H1 (cell line): Measurements from ENCODE around the gene MROH7. TPM values are rescaled to one million over a fixed set of nuclear protein-coding genes. Genes with fewer than 3 reads are reported as not detected.

Source experiments
- CTCF ChIA-PET: fragments of 300-600 bp; sonication (Branson Sonifier 250); formaldehyde crosslinking; loops from one replicate; lab custom pipeline; 2021; ENCODE audit not compliant: partially characterized antibody; lab: Charles Lee
- POLR2A ChIA-PET: fragments of 300-600 bp; sonication (Branson Sonifier 250); formaldehyde crosslinking; loops from one replicate; lab custom pipeline; 2021; ENCODE audit warnings: inconsistent platforms; ENCODE audit not compliant: partially characterized antibody; lab: Charles Lee
- DNase-seq, 2 experiments: peaks; one replicate each; pipeline versions ENCODE4 v3.0.0 to v3.0.0-alpha.2; 2010 to 2022; ENCODE audit warnings: low spot score in 2 of 2, low read depth in 1 of 2, mixed read lengths in 1 of 2
- FAIRE-seq: peaks from 2 replicates; lab custom pipeline; 2011; peaks lifted over from hg19 to GRCh38; lab: Jason Lieb, UNC
- H2AFZ ChIP-seq: 2 replicates; pipeline ENCODE4 v1.8.1; 2012; ENCODE audit warnings: low read length, inconsistent platforms
- H2AK5ac ChIP-seq: 2 replicates; pipeline ENCODE4 v1.6.1; 2013; ENCODE audit warnings: low read depth, low read length
- H2BK120ac ChIP-seq: replicated peaks from 2 replicates; pipeline ENCODE3; 2013; ENCODE audit warnings: low read depth, low read length, inconsistent platforms
- H2BK12ac ChIP-seq: 2 replicates; pipeline ENCODE4 v1.6.1; 2013; ENCODE audit warnings: low read depth, low read length
- H2BK15ac ChIP-seq: 2 replicates; pipeline ENCODE4 v1.6.1; 2013; ENCODE audit warnings: low read length
- H2BK20ac ChIP-seq: 2 replicates; pipeline ENCODE4 v1.6.1; 2013; ENCODE audit warnings: low read length
- H2BK5ac ChIP-seq: 2 replicates; pipeline ENCODE4 v1.6.1; 2013; ENCODE audit warnings: low read depth, low read length
- H3K14ac ChIP-seq: 2 replicates; pipeline ENCODE4 v1.6.1; 2013; ENCODE audit warnings: inconsistent platforms; ENCODE audit not compliant: insufficient read length
- H3K18ac ChIP-seq: 2 replicates; pipeline ENCODE4 v1.6.1; 2013; ENCODE audit warnings: low read length; ENCODE audit errors: extremely low read depth
- H3K23ac ChIP-seq: 2 replicates; pipeline ENCODE4 v1.6.1; 2013; ENCODE audit warnings: inconsistent platforms; ENCODE audit not compliant: insufficient read length
- H3K23me2 ChIP-seq: 2 replicates; pipeline ENCODE4 v1.6.1; 2013; ENCODE audit warnings: low read depth, low read length
- H3K27ac ChIP-seq: 2 replicates; pipeline ENCODE4 v1.6.1; 2011; ENCODE audit warnings: low read depth, low read length, inconsistent platforms
- H3K27me3 ChIP-seq, 4 experiments: replicated peaks in 1 of 4; 1 replicate in 1 of 4; 2 replicates in 3 of 4; pipeline versions ENCODE4 v1.6.1 to v1.8.1; 2011 to 2013; ENCODE audit warnings: low read length in 3 of 4, mild to moderate bottlenecking in 3 of 4, inconsistent platforms in 2 of 4, mixed read lengths in 2 of 4, moderate library complexity in 1 of 4; ENCODE audit not compliant: control insufficient read depth in 3 of 4, insufficient read depth in 3 of 4; ENCODE audit errors: extremely low read depth in 1 of 4
- H3K36me3 ChIP-seq, 4 experiments: 2 replicates each; pipeline versions ENCODE4 v1.6.1 to v1.8.1; 2011 to 2013; ENCODE audit warnings: mild to moderate bottlenecking in 4 of 4, low read length in 3 of 4, moderate library complexity in 2 of 4, control low read depth in 1 of 4, inconsistent platforms in 1 of 4; ENCODE audit not compliant: insufficient read depth in 4 of 4, control insufficient read depth in 2 of 4
- H3K4ac ChIP-seq: replicated peaks from 2 replicates; pipeline ENCODE3; 2013; ENCODE audit warnings: low read length, low read depth, mixed read lengths, inconsistent platforms; ENCODE audit not compliant: insufficient read length
- H3K4me1 ChIP-seq, 4 experiments: replicated peaks in 1 of 4; 1 replicate in 1 of 4; 2 replicates in 3 of 4; pipeline versions ENCODE4 v1.6.1 to v1.8.1; 2011 to 2013; ENCODE audit warnings: low read length in 3 of 4, inconsistent platforms in 2 of 4, mixed read lengths in 1 of 4; ENCODE audit not compliant: insufficient read depth in 4 of 4, control insufficient read depth in 3 of 4
- H3K4me2 ChIP-seq, 2 experiments: 2 replicates each; pipeline versions ENCODE4 v1.6.1 to v1.8.1; 2011 to 2013; ENCODE audit warnings: low read depth in 2 of 2, low read length in 2 of 2, control low read depth in 1 of 2, inconsistent platforms in 1 of 2, mild to moderate bottlenecking in 1 of 2; ENCODE audit not compliant: insufficient read depth in 1 of 2
- H3K4me3 ChIP-seq, 4 experiments: fragments of 200-600, 300-600 bp in 1 of 4; sonication (generic), shearing (Covaris generic), sonication (Bioruptor Twin) in 1 of 4; 2 replicates each; pipeline versions ENCODE4 v1.5.1 to v1.8.1; 2011 to 2016; ENCODE audit warnings: low read length in 4 of 4, low read depth in 3 of 4, control low read depth in 2 of 4, inconsistent platforms in 2 of 4, mild to moderate bottlenecking in 2 of 4, mixed read lengths in 1 of 4, moderate library complexity in 1 of 4; ENCODE audit not compliant: insufficient read depth in 2 of 4; ENCODE audit errors: extremely low read depth in 1 of 4
- H3K56ac ChIP-seq: replicated peaks from 2 replicates; pipeline ENCODE3; 2013; ENCODE audit warnings: low read depth, mild to moderate bottlenecking, mixed read lengths, low read length, inconsistent platforms; ENCODE audit not compliant: insufficient read length
- H3K79me1 ChIP-seq: 2 replicates; pipeline ENCODE4 v1.6.1; 2013; ENCODE audit warnings: low read depth, low read length, control low read depth
- H3K79me2 ChIP-seq, 2 experiments: 2 replicates each; pipeline versions ENCODE4 v1.6.1 to v1.8.1; 2012 to 2013; ENCODE audit warnings: low read length in 2 of 2, mild to moderate bottlenecking in 2 of 2, inconsistent platforms in 1 of 2; ENCODE audit not compliant: insufficient read depth in 2 of 2, control insufficient read depth in 1 of 2
- H3K9ac ChIP-seq, 4 experiments: replicated peaks in 1 of 4; 1 replicate in 1 of 4; 2 replicates in 3 of 4; pipeline versions ENCODE4 v1.6.1 to v1.8.1; 2011 to 2013; ENCODE audit warnings: low read depth in 3 of 4, low read length in 3 of 4, control low read depth in 2 of 4, mild to moderate bottlenecking in 2 of 4, moderate library complexity in 2 of 4, inconsistent platforms in 1 of 4; ENCODE audit errors: extremely low read depth in 1 of 4
- H3K9me3 ChIP-seq, 2 experiments: 2 replicates each; pipeline versions ENCODE4 v1.6.1 to v1.8.1; 2012 to 2013; ENCODE audit warnings: mild to moderate bottlenecking in 2 of 2, moderate library complexity in 2 of 2, control low read depth in 1 of 2, inconsistent platforms in 1 of 2, low read depth in 1 of 2, low read length in 1 of 2, mixed read lengths in 1 of 2; ENCODE audit not compliant: insufficient read depth in 2 of 2
- H4K20me1 ChIP-seq, 2 experiments: replicated peaks in 1 of 2; 2 replicates each; pipeline versions ENCODE3 to v1.8.1; 2011 to 2013; ENCODE audit warnings: inconsistent platforms in 2 of 2, low read length in 2 of 2, mild to moderate bottlenecking in 1 of 2; ENCODE audit not compliant: insufficient read depth in 2 of 2, control insufficient read depth in 1 of 2
- H4K5ac ChIP-seq: 2 replicates; pipeline ENCODE4 v1.6.1; 2013; ENCODE audit warnings: low read length, low read depth, mixed read lengths, inconsistent platforms; ENCODE audit not compliant: insufficient read length
- H4K8ac ChIP-seq: 2 replicates; pipeline ENCODE4 v1.8.0; 2013; ENCODE audit warnings: mild to moderate bottlenecking, moderate library complexity, low read length, inconsistent platforms; ENCODE audit not compliant: insufficient read depth; ENCODE audit errors: extremely low read depth
- H4K91ac ChIP-seq: replicated peaks from 2 replicates; pipeline ENCODE3; 2013; ENCODE audit warnings: low read length, mixed read lengths, inconsistent platforms; ENCODE audit not compliant: insufficient read length
- BCL11A ChIP-seq, 2 experiments: IDR thresholded peaks; one replicate each; pipeline ENCODE4 v1.6.1; 2011; ENCODE audit warnings: low read depth in 2 of 2, low read length in 2 of 2, mild to moderate bottlenecking in 2 of 2
- BRCA1 ChIP-seq: IDR thresholded peaks from 2 replicates; pipeline ENCODE4 v1.6.1; 2012; ENCODE audit warnings: low read depth, low read length, improper control_type of control experiment
- HDAC6 ChIP-seq: IDR thresholded peaks from one replicate; pipeline ENCODE4 v1.7.1; 2012; ENCODE audit warnings: low read depth, mild to moderate bottlenecking, inconsistent platforms, low read length, moderate library complexity
- KDM1A ChIP-seq: fragments of 200-600, 300-600 bp; sonication (generic); IDR thresholded peaks from 2 replicates; pipeline ENCODE4 v1.7.1; 2016; ENCODE audit warnings: mild to moderate bottlenecking, low read length, borderline replicate concordance
- KDM4A ChIP-seq: IDR thresholded peaks from one replicate; pipeline ENCODE4 v1.7.1; 2012; ENCODE audit warnings: low read depth, mild to moderate bottlenecking, moderate library complexity, low read length, inconsistent platforms; ENCODE audit not compliant: severe bottlenecking
- NANOG ChIP-seq: IDR thresholded peaks from 2 replicates; pipeline ENCODE4 v1.6.1; 2011; ENCODE audit warnings: low read length, low read depth, mild to moderate bottlenecking, inconsistent platforms; ENCODE audit not compliant: insufficient read depth, poor library complexity, severe bottlenecking
- RBBP5 ChIP-seq: IDR thresholded peaks from 2 replicates; pipeline ENCODE4 v1.7.1; 2012; ENCODE audit warnings: low read depth, mild to moderate bottlenecking, inconsistent platforms, low read length, moderate library complexity, borderline replicate concordance
- WGBS, 2 experiments: shearing (Covaris generic) in 1 of 2; methylation state at CpG; one replicate each; pipeline versions ENCODE4 v1.1.6 to v1.1.7; 2013 to 2015; ENCODE audit warnings: low lambda C conversion rate in 2 of 2, mixed read lengths in 2 of 2, inconsistent platforms in 1 of 2, low coverage in 1 of 2, missing lambda C conversion rate in 1 of 2; ENCODE audit not compliant: insufficient replicate concordance in 2 of 2, insufficient coverage in 1 of 2, insufficient read length in 1 of 2; ENCODE audit errors: extremely low coverage in 1 of 2, missing lambda C conversion rate in 1 of 2; 5-methylcytosine and 5-hydroxymethylcytosine counted together
- polyA plus RNA-seq, 7 experiments: library from polyadenylated mRNA; depleted of rRNA in 3 of 7; stranded (reverse) in 5 of 7; unstranded in 2 of 7; fragments of >200 nt in 5 of 7; fragments of 200-250 nt in 2 of 7; gene quantifications; 1 replicate in 5 of 7; 2 replicates in 1 of 7; 4 replicates in 1 of 7; pipeline versions ENCODE4 v1.2.1 to v1.2.3, GENCODE V29; 2011 to 2013; ENCODE audit warnings: missing spikeins in 2 of 7, mixed read lengths in 2 of 7
- total RNA-seq: library from RNA; stranded (reverse); fragmentation: NEBNext Ultra II Directional; extraction: Animal tissue kit (Norgen Biotek cat#: 25700); gene quantifications from 2 replicates; pipeline ENCODE4 v1.2.1, GENCODE V29; 2021
- TF ChIP-seq, protein P1 (sequence below): IDR thresholded peaks from 2 replicates; pipeline ENCODE4 v1.6.1; 2012; ENCODE audit warnings: low read length, inconsistent platforms

Gene MROH7
- total and polyA plus RNA-seq, 2 of the 8 experiments (the other 6 are each of a cell fraction or from before 2014, with no cell fraction given), result 0.07 to 0.20 TPM

DNA sequence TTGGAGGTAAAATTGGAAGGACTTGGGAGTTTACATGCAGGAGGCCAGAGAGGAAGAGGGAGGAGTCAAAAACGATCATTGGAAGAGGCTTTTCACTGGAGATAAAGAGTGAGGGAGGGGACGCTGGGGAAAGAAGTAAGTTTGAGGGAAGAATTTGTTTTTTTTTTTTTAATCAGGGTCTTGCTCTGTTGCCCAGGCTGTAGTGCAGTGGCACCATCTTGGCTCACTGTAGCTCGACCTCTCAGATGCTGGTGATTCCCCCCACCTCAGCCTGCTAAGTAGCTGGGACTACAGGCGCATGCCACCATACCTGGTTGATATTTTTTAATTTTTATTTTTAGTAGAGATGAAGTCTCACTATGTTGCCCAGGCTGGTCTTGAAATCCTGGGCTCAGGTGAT is 1.2 kb upstream of the MROH7 start:
- no peak overlapping the region for H3K4ac ChIP-seq
- no peak overlapping the region for H2BK15ac ChIP-seq
- H3K9me3 ChIP-seq, result peaks cover 10 to 13% of the 10 kb centered on the region in 2 experiments; a peak in 3 of 4 replicates
- no peak overlapping the region for H2BK5ac ChIP-seq
- no peak overlapping the region for H3K14ac ChIP-seq
- H3K18ac ChIP-seq, result no peak overlapping the region
- no peak overlapping the region for H2AFZ ChIP-seq
- no peaks in the 10 kb centered on the region for H3K36me3 ChIP-seq
- no peak overlapping the region for H2AK5ac ChIP-seq
- no peak overlapping the region for H3K56ac ChIP-seq
- no peak overlapping the region for H3K27ac ChIP-seq
- H4K20me1 ChIP-seq, result no peaks in the 10 kb centered on the region
- H3K4me1 ChIP-seq, result no peaks in the 10 kb centered on the region
- no peak overlapping the region for H2BK20ac ChIP-seq
- no peak overlapping the region for H2BK120ac ChIP-seq
- no peak overlapping the region for H3K23ac ChIP-seq
- H3K79me2 ChIP-seq, result no peaks in the 10 kb centered on the region
- no peak for FAIRE-seq
- 66 to 100% methylated on average over 1 to 4 of the region's 4 CpGs for whole genome bisulfite sequencing, 2 experiments
- no peak overlapping the region for H4K5ac ChIP-seq
- DNase-seq, result no peak
- H3K9ac ChIP-seq, result no peak overlapping the region
- H3K23me2 ChIP-seq, result no peaks in the 10 kb centered on the region
- TF ChIP-seq, protein P1, sequence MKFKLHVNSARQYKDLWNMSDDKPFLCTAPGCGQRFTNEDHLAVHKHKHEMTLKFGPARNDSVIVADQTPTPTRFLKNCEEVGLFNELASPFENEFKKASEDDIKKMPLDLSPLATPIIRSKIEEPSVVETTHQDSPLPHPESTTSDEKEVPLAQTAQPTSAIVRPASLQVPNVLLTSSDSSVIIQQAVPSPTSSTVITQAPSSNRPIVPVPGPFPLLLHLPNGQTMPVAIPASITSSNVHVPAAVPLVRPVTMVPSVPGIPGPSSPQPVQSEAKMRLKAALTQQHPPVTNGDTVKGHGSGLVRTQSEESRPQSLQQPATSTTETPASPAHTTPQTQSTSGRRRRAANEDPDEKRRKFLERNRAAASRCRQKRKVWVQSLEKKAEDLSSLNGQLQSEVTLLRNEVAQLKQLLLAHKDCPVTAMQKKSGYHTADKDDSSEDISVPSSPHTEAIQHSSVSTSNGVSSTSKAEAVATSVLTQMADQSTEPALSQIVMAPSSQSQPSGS, result no peak
- TF ChIP-seq BRCA1, result no peak
- TF ChIP-seq NANOG, result no peak
- TF ChIP-seq KDM4A, result no peak
- no peak for TF ChIP-seq HDAC6
- no peak for TF ChIP-seq BCL11A (IDR thresholded peaks at IDR 0.05; ENCODE audit: low read depth in 2 of 2, low read length in 2 of 2)
- TF ChIP-seq KDM1A, result no peak
- no peak for TF ChIP-seq RBBP5
- H3K4me3 ChIP-seq, result no peak overlapping the region
- H3K79me1 ChIP-seq, result no peaks in the 10 kb centered on the region
- no peak overlapping the region for H3K4me2 ChIP-seq
- no peaks in the 10 kb centered on the region for H3K27me3 ChIP-seq
- ChIA-PET CTCF (interaction anchor here (1.0 to 1.3 kb wide), 3 partner anchors 64 to 372 kb away, joined by 3 to 5 read pairs (median 3); no protein-coding TSS in a partner anchor), POLR2A (no interaction called here)
- H4K91ac ChIP-seq, result no peak overlapping the region
- H4K8ac ChIP-seq, result no peak overlapping the region
- no peak overlapping the region for H2BK12ac ChIP-seq
